ENCODE results near the gene CDH4.

GRCh38 chr20:61590236-61590635, 338.2 kb downstream of the CDH4 start:
- TF ChIP-seq, protein P1, sequence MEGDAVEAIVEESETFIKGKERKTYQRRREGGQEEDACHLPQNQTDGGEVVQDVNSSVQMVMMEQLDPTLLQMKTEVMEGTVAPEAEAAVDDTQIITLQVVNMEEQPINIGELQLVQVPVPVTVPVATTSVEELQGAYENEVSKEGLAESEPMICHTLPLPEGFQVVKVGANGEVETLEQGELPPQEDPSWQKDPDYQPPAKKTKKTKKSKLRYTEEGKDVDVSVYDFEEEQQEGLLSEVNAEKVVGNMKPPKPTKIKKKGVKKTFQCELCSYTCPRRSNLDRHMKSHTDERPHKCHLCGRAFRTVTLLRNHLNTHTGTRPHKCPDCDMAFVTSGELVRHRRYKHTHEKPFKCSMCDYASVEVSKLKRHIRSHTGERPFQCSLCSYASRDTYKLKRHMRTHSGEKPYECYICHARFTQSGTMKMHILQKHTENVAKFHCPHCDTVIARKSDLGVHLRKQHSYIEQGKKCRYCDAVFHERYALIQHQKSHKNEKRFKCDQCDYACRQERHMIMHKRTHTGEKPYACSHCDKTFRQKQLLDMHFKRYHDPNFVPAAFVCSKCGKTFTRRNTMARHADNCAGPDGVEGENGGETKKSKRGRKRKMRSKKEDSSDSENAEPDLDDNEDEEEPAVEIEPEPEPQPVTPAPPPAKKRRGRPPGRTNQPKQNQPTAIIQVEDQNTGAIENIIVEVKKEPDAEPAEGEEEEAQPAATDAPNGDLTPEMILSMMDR (IDR thresholded peaks at IDR 0.05): no peak
- TF ChIP-seq EZH2 (IDR thresholded peaks at IDR 0.05): no peak

Data from neural progenitor cell (in vitro differentiated cells).